Neuronal stem cell (in vitro differentiated cells): ENCODE data around the gene MOCS2.

Experiments
- DNase-seq: peaks from one replicate; pipeline ENCODE4 v3.0.0-alpha.2; 2013; ENCODE audit warnings: low spot score
- H2AFZ ChIP-seq: one replicate; pipeline ENCODE4 v1.6.1; 2013; ENCODE audit warnings: mild to moderate bottlenecking, low read length, inconsistent platforms
- H2AK5ac ChIP-seq: 2 replicates; pipeline ENCODE4 v1.6.1; 2013; ENCODE audit warnings: low read depth, mild to moderate bottlenecking, inconsistent platforms, low read length, moderate library complexity, mixed read lengths
- H2BK120ac ChIP-seq: 2 replicates; pipeline ENCODE4 v1.6.1; 2013; ENCODE audit warnings: low read depth, mild to moderate bottlenecking, inconsistent platforms, low read length, moderate library complexity, mixed read lengths
- H2BK12ac ChIP-seq: one replicate; pipeline ENCODE4 v1.6.1; 2013; ENCODE audit warnings: low read length, inconsistent platforms
- H2BK15ac ChIP-seq: 2 replicates; pipeline ENCODE4 v1.6.1; 2013; ENCODE audit warnings: mild to moderate bottlenecking, low read length, inconsistent platforms, mixed read lengths
- H2BK5ac ChIP-seq: one replicate; pipeline ENCODE4 v1.6.1; 2013; ENCODE audit warnings: inconsistent platforms, mild to moderate bottlenecking, low read length, moderate library complexity
- H3K14ac ChIP-seq: one replicate; pipeline ENCODE4 v1.6.1; 2013; ENCODE audit warnings: low read length, inconsistent platforms
- H3K18ac ChIP-seq: 2 replicates; pipeline ENCODE4 v1.6.1; 2013; ENCODE audit warnings: low read length, inconsistent platforms
- H3K23ac ChIP-seq: 2 replicates; pipeline ENCODE4 v1.6.1; 2013; ENCODE audit warnings: low read depth, mild to moderate bottlenecking, mixed read lengths, low read length, inconsistent platforms; ENCODE audit not compliant: poor library complexity
- H3K27ac ChIP-seq: replicated peaks from 3 replicates; pipeline ENCODE4 v1.5.1; 2013; ENCODE audit warnings: low read length, inconsistent platforms
- H3K27me3 ChIP-seq, 3 experiments: 2 replicates each; pipeline ENCODE4 v1.6.1; 2013; ENCODE audit warnings: low read length in 3 of 3, mild to moderate bottlenecking in 2 of 3, inconsistent platforms in 1 of 3, low read depth in 1 of 3, mixed read lengths in 1 of 3, moderate library complexity in 1 of 3; ENCODE audit not compliant: control insufficient read depth in 3 of 3, insufficient read depth in 3 of 3
- H3K36me3 ChIP-seq, 2 donors: replicated peaks in 1 of 2; 2 replicates each; pipeline ENCODE4 v1.6.1; 2013; ENCODE audit warnings: low read length in 2 of 2; ENCODE audit not compliant: control insufficient read depth in 2 of 2, insufficient read depth in 2 of 2
- H3K4ac ChIP-seq: 2 replicates; pipeline ENCODE4 v1.6.1; 2013; ENCODE audit warnings: inconsistent platforms, mild to moderate bottlenecking, low read length, moderate library complexity
- H3K4me1 ChIP-seq, 2 donors: 1 replicate in 1 of 2; 2 replicates in 1 of 2; pipeline ENCODE4 v1.6.1; 2013; ENCODE audit warnings: low read length in 2 of 2, low read depth in 1 of 2; ENCODE audit not compliant: control insufficient read depth in 2 of 2, insufficient read depth in 1 of 2
- H3K4me2 ChIP-seq: one replicate; pipeline ENCODE4 v1.6.1; 2013; ENCODE audit warnings: mild to moderate bottlenecking, low read length, inconsistent platforms; ENCODE audit not compliant: insufficient read depth, poor library complexity, severe bottlenecking
- H3K4me3 ChIP-seq, 2 donors: 2 replicates each; pipeline ENCODE4 v1.5.1; 2013; ENCODE audit warnings: low read length in 2 of 2, mild to moderate bottlenecking in 2 of 2, inconsistent platforms in 1 of 2, moderate library complexity in 1 of 2
- H3K79me1 ChIP-seq: one replicate; pipeline ENCODE4 v1.6.1; 2013; ENCODE audit warnings: low read depth, mild to moderate bottlenecking, inconsistent platforms, low read length, moderate library complexity
- H3K9ac ChIP-seq: one replicate; pipeline ENCODE4 v1.6.1; 2013; ENCODE audit warnings: mild to moderate bottlenecking, low read depth, low read length, inconsistent platforms; ENCODE audit not compliant: poor library complexity
- H3K9me3 ChIP-seq, 2 donors: replicated peaks in 1 of 2; 2 replicates each; pipeline versions ENCODE3 to v1.6.1; 2013; ENCODE audit warnings: low read length in 2 of 2, mild to moderate bottlenecking in 2 of 2, inconsistent platforms in 1 of 2, low read depth in 1 of 2, mixed read lengths in 1 of 2, moderate library complexity in 1 of 2; ENCODE audit not compliant: control insufficient read depth in 2 of 2, insufficient read depth in 1 of 2
- H4K8ac ChIP-seq: one replicate; pipeline ENCODE4 v1.6.1; 2013; ENCODE audit warnings: low read depth, mild to moderate bottlenecking, inconsistent platforms, low read length, moderate library complexity
- H4K91ac ChIP-seq: one replicate; pipeline ENCODE4 v1.6.1; 2013; ENCODE audit warnings: low read length, low read depth, mild to moderate bottlenecking, inconsistent platforms; ENCODE audit not compliant: poor library complexity
- WGBS, 2 donors: extraction: QIAGEN DNeasy Blood & Tissue Kit; methylation state at CpG; one replicate each; pipeline ENCODE4 v1.1.7; 2013; ENCODE audit warnings: missing lambda C conversion rate in 2 of 2, mixed read lengths in 1 of 2; ENCODE audit not compliant: insufficient read length in 2 of 2, insufficient replicate concordance in 1 of 2; ENCODE audit errors: extremely low coverage in 2 of 2; 5-methylcytosine and 5-hydroxymethylcytosine counted together

MOCS2 gene

GRCh38 chr5:53069626-53070025, 39.9 kb downstream of the MOCS2 start:
- H3K4me2 ChIP-seq: no peak overlapping the region
- no peak overlapping the region for H3K4me3 ChIP-seq
- no peak overlapping the region for H4K8ac ChIP-seq
- no peaks in the 10 kb centered on the region for H3K36me3 ChIP-seq
- no peak overlapping the region for H4K91ac ChIP-seq
- no peak overlapping the region for H2AFZ ChIP-seq
- no peak overlapping the region for H2BK5ac ChIP-seq
- H3K18ac ChIP-seq: no peak overlapping the region
- no peak overlapping the region for H2BK12ac ChIP-seq
- H3K27ac ChIP-seq: no peak overlapping the region
- H3K9ac ChIP-seq: no peak overlapping the region
- H3K9me3 ChIP-seq: no peaks in the 10 kb centered on the region
- no peak overlapping the region for H3K14ac ChIP-seq
- H3K4ac ChIP-seq: no peak overlapping the region
- no peak overlapping the region for H3K23ac ChIP-seq
- no peak overlapping the region for H2AK5ac ChIP-seq
- DNase-seq: no peak
- WGBS, 2 donors: no CpG with 5 or more reads among the region's 5 CpGs
- no peak overlapping the region for H2BK120ac ChIP-seq
- no peaks in the 10 kb centered on the region for H3K79me1 ChIP-seq
- no peak overlapping the region for H2BK15ac ChIP-seq
- H3K27me3 ChIP-seq: no peaks in the 10 kb centered on the region
- H3K4me1 ChIP-seq: no peaks in the 10 kb centered on the region

GRCh38 chr5:53068291-53068836, 41.2 kb downstream of the MOCS2 start:
- H3K9me3 ChIP-seq: no peaks in the 10 kb centered on the region
- no peak overlapping the region for H4K91ac ChIP-seq
- H3K27me3 ChIP-seq: no peaks in the 10 kb centered on the region
- no peak for DNase-seq
- no peak overlapping the region for H2BK5ac ChIP-seq
- no CpG with 5 or more reads among the region's 4 CpGs for WGBS, 2 donors
- no peaks in the 10 kb centered on the region for H3K79me1 ChIP-seq
- no peak overlapping the region for H3K9ac ChIP-seq
- H3K4me3 ChIP-seq: no peak overlapping the region
- H3K23ac ChIP-seq: no peak overlapping the region
- no peak overlapping the region for H3K14ac ChIP-seq
- no peak overlapping the region for H4K8ac ChIP-seq
- no peak overlapping the region for H2BK120ac ChIP-seq
- no peak overlapping the region for H2AK5ac ChIP-seq
- H3K4ac ChIP-seq: no peak overlapping the region
- H2BK12ac ChIP-seq: no peak overlapping the region
- no peak overlapping the region for H3K4me2 ChIP-seq
- no peaks in the 10 kb centered on the region for H3K36me3 ChIP-seq
- H3K18ac ChIP-seq: no peak overlapping the region
- H2BK15ac ChIP-seq: no peak overlapping the region
- no peaks in the 10 kb centered on the region for H3K4me1 ChIP-seq
- H3K27ac ChIP-seq: no peak overlapping the region
- H2AFZ ChIP-seq: no peak overlapping the region

GRCh38 chr5:53067641-53068040, 41.9 kb downstream of the MOCS2 start:
- Histone ChIP-seq H3K9ac (no peak overlapping the region), H2BK120ac (no peak overlapping the region), H3K4me3 (no peak overlapping the region), H2BK15ac (no peak overlapping the region), H3K14ac (no peak overlapping the region), H4K91ac (no peak overlapping the region), H3K4me2 (no peak overlapping the region), H3K27ac (no peak overlapping the region), H3K36me3 (no peaks in the 10 kb centered on the region), H2AK5ac (no peak overlapping the region), H3K4me1 (no peaks in the 10 kb centered on the region), H3K18ac (no peak overlapping the region), H4K8ac (no peak overlapping the region), H3K23ac (no peak overlapping the region), H2AFZ (no peak overlapping the region), H2BK12ac (no peak overlapping the region), H2BK5ac (no peak overlapping the region), H3K4ac (no peak overlapping the region), H3K9me3 (no peaks in the 10 kb centered on the region), H3K79me1 (no peaks in the 10 kb centered on the region), H3K27me3 (no peaks in the 10 kb centered on the region)
- no CpG with 5 or more reads among the region's 1 CpG for WGBS, 2 donors
- no peak for DNase-seq

- DNase-seq: no peak
- no peaks in the 10 kb centered on the region for H3K36me3 ChIP-seq
Observed at GRCh38 chr5:53066088-53066487, 43.5 kb downstream of the MOCS2 start.

More at GRCh38 chr5:53066088-53066487, 43.5 kb downstream of the MOCS2 start:
- Histone ChIP-seq H3K4me2 (no peak overlapping the region), H3K79me1 (no peaks in the 10 kb centered on the region), H2BK120ac (no peak overlapping the region), H2AFZ (no peak overlapping the region), H3K27ac (no peak overlapping the region), H3K9ac (no peak overlapping the region), H2AK5ac (no peak overlapping the region), H3K27me3 (no peaks in the 10 kb centered on the region), H4K91ac (no peak overlapping the region), H3K9me3 (no peaks in the 10 kb centered on the region), H3K18ac (no peak overlapping the region), H2BK15ac (no peak overlapping the region), H3K4ac (no peak overlapping the region), H2BK12ac (no peak overlapping the region), H4K8ac (no peak overlapping the region), H3K23ac (no peak overlapping the region), H3K4me1 (no peaks in the 10 kb centered on the region), H3K4me3 (no peak overlapping the region), H2BK5ac (no peak overlapping the region), H3K14ac (no peak overlapping the region)
- WGBS, 2 donors: no CpG with 5 or more reads among the region's 1 CpG
